GM18508 (cell line): ENCODE results near the gene HOXB7.

ENCODE experiments used
- ATAC-seq: cut with Tn5 transposase; IDR thresholded peaks from one replicate; pipeline ENCODE4 v1.9.1; 2021; ENCODE audit warnings: moderate number of reproducible peaks; ENCODE audit not compliant: insufficient read depth, unreplicated experiment

Gene HOXB7

GRCh38 chr17:48570325-48571023 is 40.3 kb downstream of the HOXB7 start:
- ATAC-seq: no peak

DNA sequence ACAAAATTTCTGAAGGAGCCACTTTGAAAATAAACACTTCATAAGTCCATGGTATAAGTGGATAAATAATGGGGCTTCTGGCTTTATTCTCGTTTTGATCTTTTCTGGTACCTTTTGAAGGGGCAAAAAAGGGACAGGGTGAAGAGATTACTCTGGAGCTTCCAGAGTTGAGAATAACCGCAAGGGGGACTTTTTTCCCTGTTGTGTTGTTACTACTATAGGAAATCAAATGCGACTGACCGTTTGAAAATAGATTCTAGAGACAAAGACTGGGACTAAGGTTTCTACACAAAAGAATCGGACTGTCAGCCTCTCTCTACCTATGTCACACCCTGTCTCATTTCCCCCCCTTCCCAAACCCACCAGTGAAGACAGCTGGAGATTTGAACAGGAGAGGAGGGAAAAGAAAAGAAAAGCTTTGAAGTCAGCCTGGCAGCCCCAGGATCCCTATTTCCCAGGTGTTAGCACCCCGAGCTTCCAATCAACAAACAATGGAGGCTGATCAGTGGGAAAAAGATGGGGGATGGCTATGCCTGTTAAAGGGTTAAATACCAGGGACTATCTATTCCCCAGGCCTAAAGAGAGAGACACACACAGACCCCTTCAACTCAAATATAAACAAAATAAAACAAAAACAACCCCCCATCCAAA is 41.0 kb downstream of the HOXB7 start:
- ATAC-seq: no peak

GRCh38 chr17:48569240-48569582 is 41.6 kb downstream of the HOXB7 start:
- ATAC-seq: no peak

- ATAC-seq: no peak
These were observed 42.1 kb downstream of the HOXB7 start for GRCh38 chr17:48568499-48569239.

DNA sequence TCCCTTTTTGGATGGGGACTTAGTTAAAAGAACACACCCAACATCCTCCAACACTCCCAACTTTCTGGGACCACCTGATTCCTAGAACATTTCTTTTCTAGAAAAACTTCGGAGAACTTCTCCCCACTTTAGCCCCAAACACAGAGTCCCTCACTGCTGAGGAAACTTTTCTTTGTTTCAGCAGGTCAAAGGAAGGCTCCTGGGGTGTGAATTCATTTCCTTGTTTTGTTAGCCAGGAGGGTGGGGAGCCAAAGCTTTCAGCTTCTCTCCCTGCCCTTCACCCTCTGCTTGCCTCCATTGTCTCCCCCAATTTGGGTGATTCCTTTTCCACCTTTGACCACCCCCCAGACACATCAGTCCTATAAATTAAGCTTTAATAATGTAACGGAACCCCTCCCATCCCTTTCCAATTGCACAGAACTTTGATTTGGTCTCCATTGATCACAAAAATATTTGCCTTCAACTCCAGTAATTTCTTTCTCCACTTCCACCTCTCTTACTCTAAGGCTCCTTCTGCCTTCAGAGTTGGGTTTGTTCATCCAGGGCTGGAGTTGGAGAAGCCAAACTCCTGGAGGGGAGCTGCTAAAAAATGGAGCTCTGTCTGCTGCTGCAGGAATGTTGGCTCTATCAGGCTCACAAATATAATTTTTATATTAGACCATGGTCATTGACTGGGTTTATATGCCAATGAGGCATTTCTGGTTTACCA is 43.0 kb downstream of the HOXB7 start:
- ATAC-seq: no peak

DNA sequence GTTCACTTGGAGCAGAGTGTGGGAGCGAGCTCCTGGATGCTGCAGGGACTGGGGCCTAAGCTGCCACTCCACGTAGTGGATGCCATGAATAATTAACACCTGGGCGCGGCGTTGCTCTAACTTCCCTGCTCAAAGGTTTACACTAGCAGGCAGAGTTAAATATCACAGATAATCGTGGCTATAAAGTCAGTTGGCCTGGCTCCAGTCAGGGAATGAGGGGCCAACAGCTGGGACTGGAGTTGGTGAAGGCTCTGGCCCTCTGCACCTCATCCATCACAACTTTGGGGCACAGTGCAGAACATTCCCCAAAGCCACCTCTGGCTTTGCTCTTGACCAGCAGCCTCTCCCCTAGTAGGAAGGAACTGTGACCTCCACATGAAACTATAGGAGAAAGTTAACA is 43.6 kb downstream of the HOXB7 start:
- ATAC-seq: no peak

- no peak for ATAC-seq
These were observed 44.1 kb downstream of the HOXB7 start for GRCh38 chr17:48566717-48567116.

- no peak for ATAC-seq
These were observed 44.7 kb downstream of the HOXB7 start for GRCh38 chr17:48565925-48566710.

GRCh38 chr17:48565022-48565554 is 45.7 kb downstream of the HOXB7 start:
- no peak for ATAC-seq

DNA sequence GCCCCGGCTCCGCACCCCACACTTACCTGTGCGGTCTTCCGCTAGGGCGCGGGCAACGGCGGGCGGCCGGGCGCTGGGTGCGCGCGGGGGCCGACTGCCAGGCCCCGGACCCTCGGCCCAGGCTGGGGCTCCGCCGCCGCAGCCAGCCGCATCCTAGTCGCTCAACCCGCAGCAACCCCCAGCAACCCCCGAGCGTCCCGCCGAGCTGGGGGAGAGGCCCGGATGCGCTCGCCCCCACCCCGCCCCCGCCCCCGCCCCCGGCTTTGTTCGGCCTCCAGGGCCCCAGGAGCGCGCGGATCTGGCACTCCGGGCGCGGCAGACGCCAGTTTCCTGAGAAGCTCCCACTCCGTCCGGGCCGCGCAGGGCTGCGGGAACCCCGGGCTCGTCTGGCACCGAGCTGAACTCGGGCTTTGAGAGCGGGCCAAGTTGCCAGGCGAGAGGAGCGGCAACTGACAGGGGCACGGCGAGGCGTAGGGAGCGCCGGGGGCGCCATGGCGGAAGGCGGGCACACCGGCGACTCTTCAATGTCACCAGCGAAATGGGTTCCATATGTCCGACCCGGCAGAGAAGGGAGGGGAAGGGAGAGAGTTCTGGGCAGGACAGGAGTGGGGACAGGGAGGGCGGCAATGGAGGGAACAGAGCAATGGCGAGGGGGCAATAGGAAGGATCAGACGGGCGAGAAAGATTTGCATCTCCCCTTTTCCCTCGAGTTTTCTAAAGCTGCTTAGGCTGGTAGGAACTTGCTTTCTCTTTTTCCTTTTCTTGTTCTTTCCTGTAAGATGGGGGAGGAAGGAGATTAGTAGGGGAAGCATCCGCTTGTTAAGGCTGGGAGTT is 46.4 kb downstream of the HOXB7 start:
- ATAC-seq: no peak

DNA sequence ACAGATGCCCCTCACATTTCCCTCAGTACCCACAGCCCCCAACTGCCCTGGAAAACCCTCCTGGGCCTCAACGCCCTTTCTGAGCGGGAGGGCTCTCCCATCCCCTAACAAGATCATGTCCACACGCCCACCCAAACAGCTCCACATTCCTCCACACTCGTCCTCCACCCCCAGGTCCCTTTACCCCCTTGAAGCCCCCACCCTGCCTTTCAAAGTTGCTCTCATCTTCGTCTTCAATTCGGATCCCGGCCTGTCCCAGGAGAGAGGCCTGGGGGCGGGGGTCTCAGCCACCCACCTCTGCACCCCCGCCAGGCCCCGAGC is 47.0 kb downstream of the HOXB7 start:
- ATAC-seq: no peak

DNA sequence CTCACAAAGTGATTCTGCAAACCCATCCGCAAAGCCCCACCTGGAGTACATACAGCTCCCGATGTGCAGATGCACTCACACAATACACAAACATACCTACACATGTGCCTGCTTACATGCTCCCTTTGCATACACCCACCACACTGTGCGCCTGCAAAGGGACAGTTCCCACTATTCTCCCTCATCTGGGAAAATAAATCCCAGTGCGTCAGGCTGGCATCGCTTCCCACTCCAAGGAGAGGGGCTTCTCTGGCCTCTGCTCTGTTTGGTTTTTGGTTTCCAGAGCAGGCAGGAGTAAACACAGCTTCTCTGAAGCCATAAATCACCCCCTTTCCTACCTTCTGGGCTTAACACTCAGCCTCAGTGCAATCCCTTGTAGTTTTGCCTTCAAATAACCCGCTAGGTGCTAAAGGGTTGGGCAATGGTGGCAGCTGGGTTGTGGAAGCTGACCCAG is 47.4 kb downstream of the HOXB7 start:
- ATAC-seq: no peak

- no peak for ATAC-seq
These were observed 47.9 kb downstream of the HOXB7 start for GRCh38 chr17:48562934-48563333.

DNA sequence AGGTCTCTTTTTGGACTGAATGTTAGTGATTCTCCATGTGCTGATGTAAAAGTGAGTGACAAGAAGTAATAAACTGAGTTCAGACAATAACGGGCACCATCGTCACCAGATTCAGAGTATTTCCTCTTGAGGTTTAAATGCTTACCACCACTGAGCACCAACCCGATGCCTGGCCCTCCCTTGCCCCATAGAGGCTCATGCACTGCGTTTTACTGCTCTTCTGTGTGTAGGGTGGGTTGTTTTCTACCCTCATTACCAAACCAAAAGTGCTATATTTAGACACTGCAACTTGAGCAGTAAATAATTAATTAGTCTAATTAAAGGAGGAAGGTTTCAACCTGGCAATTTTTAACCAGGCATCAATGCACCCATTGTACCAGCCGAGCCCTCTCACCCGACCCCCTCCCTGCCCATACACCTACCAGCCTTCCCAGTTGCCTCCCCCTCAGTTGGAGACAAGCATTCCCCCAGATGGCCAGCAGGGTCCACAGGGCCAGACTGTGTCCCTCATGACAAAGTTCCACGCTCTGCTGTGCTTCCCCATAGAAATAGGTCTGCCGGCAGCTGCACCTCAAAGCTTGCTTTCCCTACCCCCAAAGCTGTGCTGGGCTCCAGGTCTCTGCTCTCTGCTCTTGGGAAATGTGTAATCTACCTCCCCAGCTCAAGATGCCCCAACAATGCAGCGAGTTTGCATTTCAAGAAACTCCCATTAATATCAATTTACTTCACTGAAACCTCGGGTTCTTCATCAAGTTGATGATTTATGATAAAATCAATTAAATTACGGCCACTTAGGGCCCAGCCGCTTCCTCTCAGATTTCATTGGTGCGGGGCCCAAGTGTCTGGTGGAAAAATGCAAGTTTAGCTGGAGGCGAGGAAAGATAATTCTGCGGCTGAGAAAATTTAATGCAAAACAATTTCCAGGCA is 48.7 kb downstream of the HOXB7 start:
- no peak for ATAC-seq

GRCh38 chr17:48559840-48560817 is 50.7 kb downstream of the HOXB7 start:
- no peak for ATAC-seq

- no peak for ATAC-seq
These were observed 51.5 kb downstream of the HOXB7 start for GRCh38 chr17:48559122-48559839.

GRCh38 chr17:48558831-48559121 is 52.0 kb downstream of the HOXB7 start:
- ATAC-seq: no peak
